Measurements from ENCODE around the gene EP400. TPM values are rescaled to one million over a fixed set of nuclear protein-coding genes. Genes with fewer than 3 reads are reported as not detected.

The EP400 gene
- total RNA-seq, 1 experiment from 2014 or later: 60.5 TPM

DNA sequence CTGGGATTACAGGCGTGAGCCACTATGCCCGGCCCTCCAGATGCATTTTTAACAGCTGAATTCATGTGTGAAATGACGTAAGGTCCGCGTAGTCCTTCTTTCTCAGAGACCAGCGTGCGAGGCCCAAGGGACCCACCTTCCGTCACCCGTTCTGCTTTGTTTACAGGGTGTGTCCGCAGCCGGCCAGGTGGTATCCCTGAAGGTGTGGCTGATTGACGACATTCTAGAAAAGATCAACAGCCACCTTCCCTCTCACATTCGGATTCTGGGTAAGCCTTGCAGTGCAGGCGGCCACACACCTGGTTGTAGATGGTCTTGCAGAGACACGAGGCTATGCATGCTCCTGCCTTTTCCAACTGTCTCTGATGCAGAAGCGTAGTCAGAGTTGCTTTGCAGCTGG is 10.7 kb upstream of the EP400 start:
- intact Hi-C loops (cut with micrococcal nuclease; ENCODE audit: unreplicated experiment): no loop called here
- no peaks in the 10 kb centered on the region; the same call in 1 of the 2 replicates for H3K36me3 ChIP-seq (ENCODE audit: control insufficient read depth, insufficient read depth, low read length)
- H3K9me3 ChIP-seq: no peaks in the 10 kb centered on the region
- no TSS peak for BruUV-seq (replicated peaks)
- no peaks in the 10 kb centered on the region for H3K4me1 ChIP-seq
- no peaks in the 10 kb centered on the region for H3K27me3 Mint-ChIP-seq (ENCODE audit: insufficient read depth, unreplicated experiment)
- H3K4me1 Mint-ChIP-seq (ENCODE audit: low read depth, unreplicated experiment): no peaks in the 10 kb centered on the region
- no peak overlapping the region for H3K27ac Mint-ChIP-seq (ENCODE audit: unreplicated experiment)
- CTCF ChIA-PET: interaction anchor here (0.7 kb wide), 1 partner anchor 22 kb away, joined by 5 read pairs; no protein-coding TSS in a partner anchor
- H3K4me3 Mint-ChIP-seq (ENCODE audit: unreplicated experiment): no peak overlapping the region
- no peaks in the 10 kb centered on the region for H3K9me3 Mint-ChIP-seq (ENCODE audit: unreplicated experiment)
- H3K4me3 ChIP-seq (ENCODE audit: low read depth, low read length): no peak overlapping the region
- POLR2A ChIA-PET: no interaction called here
- H3K36me3 Mint-ChIP-seq (ENCODE audit: insufficient read depth, unreplicated experiment): peaks cover 89% of the 10 kb centered on the region
- no peak for DNase-seq
- no peaks in the 10 kb centered on the region for H3K27me3 ChIP-seq (replicated peaks; ENCODE audit: control insufficient read depth, insufficient read depth, low read length)
- TF ChIP-seq, protein P1, sequence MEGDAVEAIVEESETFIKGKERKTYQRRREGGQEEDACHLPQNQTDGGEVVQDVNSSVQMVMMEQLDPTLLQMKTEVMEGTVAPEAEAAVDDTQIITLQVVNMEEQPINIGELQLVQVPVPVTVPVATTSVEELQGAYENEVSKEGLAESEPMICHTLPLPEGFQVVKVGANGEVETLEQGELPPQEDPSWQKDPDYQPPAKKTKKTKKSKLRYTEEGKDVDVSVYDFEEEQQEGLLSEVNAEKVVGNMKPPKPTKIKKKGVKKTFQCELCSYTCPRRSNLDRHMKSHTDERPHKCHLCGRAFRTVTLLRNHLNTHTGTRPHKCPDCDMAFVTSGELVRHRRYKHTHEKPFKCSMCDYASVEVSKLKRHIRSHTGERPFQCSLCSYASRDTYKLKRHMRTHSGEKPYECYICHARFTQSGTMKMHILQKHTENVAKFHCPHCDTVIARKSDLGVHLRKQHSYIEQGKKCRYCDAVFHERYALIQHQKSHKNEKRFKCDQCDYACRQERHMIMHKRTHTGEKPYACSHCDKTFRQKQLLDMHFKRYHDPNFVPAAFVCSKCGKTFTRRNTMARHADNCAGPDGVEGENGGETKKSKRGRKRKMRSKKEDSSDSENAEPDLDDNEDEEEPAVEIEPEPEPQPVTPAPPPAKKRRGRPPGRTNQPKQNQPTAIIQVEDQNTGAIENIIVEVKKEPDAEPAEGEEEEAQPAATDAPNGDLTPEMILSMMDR (IDR thresholded peaks at IDR 0.05; ENCODE audit: insufficient read depth in 1 of 2, low read depth in 1 of 2, low read length in 1 of 2, severe bottlenecking in 1 of 2, unreplicated experiment in 1 of 2): no peak

DNA sequence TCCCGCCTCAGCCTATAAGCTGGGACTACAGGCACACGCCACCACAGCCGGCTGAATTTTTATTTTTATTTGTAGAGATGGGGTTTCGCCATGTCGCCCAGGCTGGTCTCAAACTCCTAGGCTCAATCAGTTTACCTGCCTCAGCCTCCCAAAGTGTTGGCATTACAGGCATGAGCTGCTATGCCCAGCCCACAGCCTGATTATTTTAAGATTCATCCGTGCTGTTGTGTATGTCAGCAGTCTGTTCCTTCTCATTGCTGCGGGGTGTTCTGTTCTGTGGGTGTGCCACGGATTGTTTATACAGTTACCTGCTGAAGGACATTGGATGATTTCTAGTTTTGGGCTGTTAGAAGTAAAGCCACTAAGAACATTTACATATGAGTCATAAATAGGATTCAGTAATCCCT is 9.6 kb upstream of the EP400 start:
- Mint-ChIP-seq H3K9me3 (ENCODE audit: unreplicated experiment) (no peaks in the 10 kb centered on the region), H3K4me1 (ENCODE audit: low read depth, unreplicated experiment) (no peaks in the 10 kb centered on the region), H3K27me3 (ENCODE audit: insufficient read depth, unreplicated experiment) (no peaks in the 10 kb centered on the region), H3K27ac (ENCODE audit: unreplicated experiment) (peak overlapping the region; percentile 46), H3K36me3 (ENCODE audit: insufficient read depth, unreplicated experiment) (peaks cover 94% of the 10 kb centered on the region), H3K4me3 (ENCODE audit: unreplicated experiment) (no peak overlapping the region)
- H3K9me3 ChIP-seq: no peaks in the 10 kb centered on the region
- POLR2A ChIA-PET: no interaction called here
- CTCF ChIA-PET: no interaction called here
- H3K4me1 ChIP-seq: no peaks in the 10 kb centered on the region
- intact Hi-C loops (cut with micrococcal nuclease; ENCODE audit: unreplicated experiment): no loop called here
- no peaks in the 10 kb centered on the region for H3K27me3 ChIP-seq (replicated peaks; ENCODE audit: control insufficient read depth, insufficient read depth, low read length)
- peak in 1 of 2 experiments; percentile 3 for DNase-seq
- no TSS peak for BruUV-seq (replicated peaks)
- TF ChIP-seq, protein P1 (IDR thresholded peaks at IDR 0.05; ENCODE audit: insufficient read depth in 1 of 2, low read depth in 1 of 2, low read length in 1 of 2, severe bottlenecking in 1 of 2, unreplicated experiment in 1 of 2): no peak
- no peak overlapping the region for H3K4me3 ChIP-seq (ENCODE audit: low read depth, low read length)
- H3K36me3 ChIP-seq (ENCODE audit: control insufficient read depth, insufficient read depth, low read length): no peaks in the 10 kb centered on the region; the same call in 1 of the 2 replicates

DNA sequence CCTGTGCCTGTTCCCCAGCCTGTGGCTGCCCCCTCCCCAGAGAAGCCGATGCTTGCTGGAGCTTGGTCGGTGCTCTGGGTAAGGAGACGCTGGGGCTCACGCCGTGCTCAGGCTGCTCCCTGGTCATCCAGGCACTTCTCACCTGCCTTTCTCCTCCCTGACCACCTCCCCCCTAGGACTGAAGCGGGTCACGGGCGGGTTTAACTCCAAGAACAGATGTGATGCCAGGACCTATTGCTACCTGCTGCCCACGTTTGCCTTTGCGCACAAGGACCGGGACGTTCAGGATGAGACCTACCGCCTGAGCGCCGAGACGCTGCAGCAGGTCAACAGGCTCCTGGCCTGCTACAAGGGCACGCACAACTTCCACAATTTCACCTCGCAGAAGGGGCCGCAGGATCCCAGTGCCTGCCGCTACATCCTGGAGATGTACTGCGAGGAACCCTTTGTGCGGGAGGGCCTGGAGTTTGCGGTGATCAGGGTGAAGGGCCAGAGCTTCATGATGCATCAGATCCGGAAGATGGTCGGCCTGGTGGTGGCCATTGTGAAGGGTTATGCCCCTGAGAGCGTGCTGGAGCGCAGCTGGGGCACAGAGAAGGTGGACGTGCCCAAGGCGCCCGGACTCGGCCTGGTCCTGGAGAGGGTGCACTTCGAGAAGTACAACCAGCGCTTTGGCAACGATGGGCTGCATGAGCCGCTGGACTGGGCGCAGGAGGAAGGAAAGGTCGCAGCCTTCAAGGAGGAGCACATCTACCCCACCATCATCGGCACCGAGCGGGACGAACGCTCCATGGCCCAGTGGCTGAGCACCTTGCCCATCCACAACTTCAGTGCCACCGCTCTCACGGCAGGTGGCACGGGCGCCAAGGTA is 8.4 kb upstream of the EP400 start:
- H3K27me3 ChIP-seq (replicated peaks; ENCODE audit: control insufficient read depth, insufficient read depth, low read length): no peaks in the 10 kb centered on the region
- TF ChIP-seq, protein P1 (IDR thresholded peaks at IDR 0.05; ENCODE audit: insufficient read depth in 1 of 2, low read depth in 1 of 2, low read length in 1 of 2, severe bottlenecking in 1 of 2, unreplicated experiment in 1 of 2): no peak
- peaks cover 83% of the 10 kb centered on the region for H3K36me3 Mint-ChIP-seq (ENCODE audit: insufficient read depth, unreplicated experiment)
- no peaks in the 10 kb centered on the region for H3K9me3 Mint-ChIP-seq (ENCODE audit: unreplicated experiment)
- H3K9me3 ChIP-seq: no peaks in the 10 kb centered on the region
- no TSS peak for BruUV-seq (replicated peaks)
- H3K36me3 ChIP-seq (ENCODE audit: control insufficient read depth, insufficient read depth, low read length): no peaks in the 10 kb centered on the region; the same call in 1 of the 2 replicates
- intact Hi-C loops (cut with micrococcal nuclease; ENCODE audit: unreplicated experiment): no loop called here
- no peak overlapping the region for H3K4me3 ChIP-seq (ENCODE audit: low read depth, low read length)
- no peak overlapping the region for H3K4me3 Mint-ChIP-seq (ENCODE audit: unreplicated experiment)
- POLR2A ChIA-PET: no interaction called here
- H3K27ac Mint-ChIP-seq (ENCODE audit: unreplicated experiment): no peak overlapping the region
- no peaks in the 10 kb centered on the region for H3K27me3 Mint-ChIP-seq (ENCODE audit: insufficient read depth, unreplicated experiment)
- no peaks in the 10 kb centered on the region for H3K4me1 Mint-ChIP-seq (ENCODE audit: low read depth, unreplicated experiment)
- peak in 1 of 2 experiments; percentile 21 for DNase-seq
- CTCF ChIA-PET: no interaction called here
- H3K4me1 ChIP-seq: no peaks in the 10 kb centered on the region

Measured in Caco-2 (cell line).